Keratinocyte (primary cell): ENCODE results near the gene VPS26B. TPM values are rescaled to one million over a fixed set of nuclear protein-coding genes. Genes with fewer than 3 reads are reported as not detected.

ENCODE experiments used
- DNase-seq: peaks from one replicate; pipeline ENCODE4 v3.0.0-alpha.2; 2011; ENCODE audit warnings: low read depth, missing footprints, low spot score
- FAIRE-seq: peaks from 2 replicates; lab custom pipeline; 2011; peaks lifted over from hg19 to GRCh38; lab: Jason Lieb, UNC
- H2AFZ ChIP-seq: 2 replicates; pipeline ENCODE4 v1.6.0; 2012; ENCODE audit warnings: low read length, control low read depth, inconsistent platforms; ENCODE audit not compliant: control insufficient read depth
- H3K27ac ChIP-seq: 2 replicates; pipeline ENCODE4 v1.5.1; 2011; ENCODE audit warnings: low read length; ENCODE audit not compliant: control insufficient read depth, insufficient read depth
- H3K27me3 ChIP-seq: 3 replicates; pipeline ENCODE4 v1.6.0; 2011; ENCODE audit warnings: low read length; ENCODE audit not compliant: control insufficient read depth, insufficient read depth; ENCODE audit errors: extremely low read depth
- H3K36me3 ChIP-seq, 2 experiments: 2 replicates in 1 of 2; 3 replicates in 1 of 2; pipeline ENCODE4 v1.5.1; 2011; ENCODE audit warnings: low read length in 2 of 2, mild to moderate bottlenecking in 1 of 2; ENCODE audit not compliant: control insufficient read depth in 2 of 2, insufficient read depth in 2 of 2; ENCODE audit errors: extremely low read depth in 1 of 2
- H3K4me1 ChIP-seq: 3 replicates; pipeline ENCODE4 v1.5.1; 2011; ENCODE audit warnings: low read length; ENCODE audit not compliant: control insufficient read depth, insufficient read depth; ENCODE audit errors: extremely low read depth
- H3K4me2 ChIP-seq: 3 replicates; pipeline ENCODE4 v1.6.0; 2011; ENCODE audit warnings: low read depth, low read length; ENCODE audit not compliant: control insufficient read depth, insufficient read depth; ENCODE audit errors: extremely low read depth
- H3K4me3 ChIP-seq, 3 experiments: fragments of 200-600 bp in 1 of 3; sonication (generic) in 1 of 3; 2 replicates in 2 of 3; 3 replicates in 1 of 3; pipeline ENCODE4 v1.5.1; 2011 to 2016; ENCODE audit warnings: low read length in 3 of 3, mild to moderate bottlenecking in 3 of 3, control low read depth in 2 of 3, inconsistent platforms in 1 of 3, low read depth in 1 of 3, mixed read lengths in 1 of 3, mixed run types in 1 of 3, moderate library complexity in 1 of 3; ENCODE audit not compliant: control insufficient read depth in 2 of 3, insufficient read depth in 2 of 3; ENCODE audit errors: extremely low read depth in 1 of 3
- H3K79me2 ChIP-seq: 2 replicates; pipeline ENCODE4 v1.6.0; 2012; ENCODE audit warnings: low read length; ENCODE audit not compliant: control insufficient read depth, insufficient read depth
- H3K9ac ChIP-seq: 3 replicates; pipeline ENCODE4 v1.6.0; 2011; ENCODE audit warnings: low read length; ENCODE audit not compliant: control insufficient read depth, insufficient read depth; ENCODE audit errors: extremely low read depth
- H3K9me1 ChIP-seq: 3 replicates; pipeline ENCODE4 v1.6.0; 2011; ENCODE audit warnings: low read length; ENCODE audit not compliant: control insufficient read depth, insufficient read depth; ENCODE audit errors: extremely low read depth
- H3K9me3 ChIP-seq: 2 replicates; pipeline ENCODE4 v1.5.1; 2012; ENCODE audit warnings: low read depth, low read length; ENCODE audit not compliant: control insufficient read depth
- H4K20me1 ChIP-seq: 3 replicates; pipeline ENCODE4 v1.6.0; 2011; ENCODE audit warnings: low read length; ENCODE audit not compliant: control insufficient read depth, insufficient read depth; ENCODE audit errors: extremely low read depth
- CTCF ChIP-seq, 3 experiments: IDR thresholded peaks in 1 of 3; conservative IDR thresholded peaks in 1 of 3; optimal IDR thresholded peaks in 1 of 3; 2 replicates in 2 of 3; 3 replicates in 1 of 3; pipeline versions ENCODE3 to v1.5.1; 2011; ENCODE audit warnings: low read length in 3 of 3, mild to moderate bottlenecking in 3 of 3, moderate library complexity in 2 of 3, control low read depth in 1 of 3, inconsistent platforms in 1 of 3; ENCODE audit not compliant: insufficient read depth in 2 of 3; ENCODE audit errors: extremely low read depth in 1 of 3
- EZH2 ChIP-seq: IDR thresholded peaks from one replicate; pipeline ENCODE4 v1.6.1; 2012; ENCODE audit warnings: inconsistent platforms, mild to moderate bottlenecking, low read length, moderate library complexity
- dilution Hi-C: fragments of 300-500 bp; cut with MboI; formaldehyde crosslinking; loops from one replicate; pipeline ENCODE4 v1.7.0; 2020; ENCODE audit warnings: low sequenced_read_pairs; ENCODE audit not compliant: extremely low pct_ligation_motif_present
- polyA plus RNA-seq, 5 experiments: library from polyadenylated mRNA; depleted of rRNA in 3 of 5; stranded (reverse) in 3 of 5; stranded (forward) in 1 of 5; unstranded in 1 of 5; fragments of >200 nt; gene quantifications; 1 replicate in 1 of 5; 2 replicates in 3 of 5; 3 replicates in 1 of 5; pipeline versions ENCODE4 v1.2.1 to v1.2.3, GENCODE V29; 2011 to 2012; ENCODE audit warnings: missing spikeins in 2 of 5, low read depth in 1 of 5, low replicate concordance in 1 of 5

Gene VPS26B
- polyA plus RNA-seq, 1 donor (not counting 4 experiments of a cell fraction or from before 2014, with no cell fraction given) = 46.9 TPM

- Histone ChIP-seq H3K27me3 (no peaks in the 10 kb centered on the region), H3K9me3 (no peaks in the 10 kb centered on the region), H3K79me2 (no peaks in the 10 kb centered on the region), H3K27ac (no peak overlapping the region), H3K4me1 (peaks cover 2% of the 10 kb centered on the region), H2AFZ (no peak overlapping the region), H3K4me2 (no peak overlapping the region), H3K4me3 (no peak overlapping the region), H3K36me3 (peaks cover 35 to 43% of the 10 kb centered on the region in 2 experiments), H3K9ac (no peak overlapping the region), H3K9me1 (no peaks in the 10 kb centered on the region), H4K20me1 (no peaks in the 10 kb centered on the region)
- dilution Hi-C loops = no loop called here
- TF ChIP-seq EZH2 (no peak), CTCF (optimal IDR thresholded peaks at IDR 0.05 in 1 of 3, IDR thresholded peaks at IDR 0.05 in 1 of 3, conservative IDR thresholded peaks at IDR 0.05 in 1 of 3; ENCODE audit: extremely low read depth in 1 of 3, insufficient read depth in 2 of 3, low read length in 3 of 3) (no peak)
- FAIRE-seq (no peak), DNase-seq (no peak)
Observed at GRCh38 chr11:134246678-134247077, 22.2 kb downstream of the VPS26B start.

DNA sequence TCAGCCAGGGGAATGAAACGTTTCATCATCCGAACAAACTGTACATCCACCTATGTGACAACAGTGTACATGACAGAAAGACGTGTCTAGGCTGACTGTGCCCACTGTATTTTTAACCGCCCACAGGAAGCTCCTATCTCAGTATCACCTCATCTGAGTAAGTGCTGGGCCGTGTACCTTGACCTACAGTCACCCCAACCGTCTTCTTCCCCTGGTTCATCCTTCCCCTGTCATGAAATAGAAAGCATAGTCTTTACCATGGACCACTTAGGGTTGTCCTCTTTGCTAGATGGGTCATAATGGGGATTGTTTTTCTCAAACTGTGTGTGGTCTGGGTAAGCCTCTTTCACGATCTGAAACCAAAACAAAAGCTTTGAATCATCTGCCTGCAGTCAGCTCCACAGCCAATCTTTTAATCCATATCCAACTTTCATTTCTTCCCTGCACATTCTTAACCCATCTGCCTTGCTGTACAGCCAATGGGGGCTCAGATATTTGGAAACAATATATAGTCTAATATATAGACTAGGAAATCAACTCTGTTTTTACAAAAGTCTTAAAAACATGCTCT, 24.5 kb downstream of the VPS26B start:
- DNase-seq = no peak
- TF ChIP-seq EZH2 (no peak), CTCF (optimal IDR thresholded peaks at IDR 0.05 in 1 of 3, IDR thresholded peaks at IDR 0.05 in 1 of 3, conservative IDR thresholded peaks at IDR 0.05 in 1 of 3; ENCODE audit: extremely low read depth in 1 of 3, insufficient read depth in 2 of 3, low read length in 3 of 3) (no peak)
- no peak overlapping the region for H3K4me3 ChIP-seq
- no peaks in the 10 kb centered on the region for H4K20me1 ChIP-seq
- no peaks in the 10 kb centered on the region for H3K27me3 ChIP-seq
- H3K4me2 ChIP-seq = no peak overlapping the region
- H3K36me3 ChIP-seq = peaks cover 24 to 32% of the 10 kb centered on the region in 2 experiments
- no peak overlapping the region for H3K9ac ChIP-seq
- H3K9me3 ChIP-seq = no peaks in the 10 kb centered on the region
- H3K9me1 ChIP-seq = no peaks in the 10 kb centered on the region
- no peak overlapping the region for H2AFZ ChIP-seq
- peaks cover 7% of the 10 kb centered on the region for H3K4me1 ChIP-seq
- dilution Hi-C loops = no loop called here
- H3K27ac ChIP-seq = no peak overlapping the region
- peaks cover 5% of the 10 kb centered on the region for H3K79me2 ChIP-seq
- no peak for FAIRE-seq
